GDM1 (cell line): ENCODE measurements around the gene RHBDL1.
A peak's percentile ranks its signal among the peaks of the same experiment; 100 is the strongest.
"Not testable (repeated sequence)": the region's sequence is repeated elsewhere in the genome, so short reads cannot be mapped to it uniquely, and the experiment has no call there.

ENCODE experiments used
- DNase-seq: peaks from one replicate; lab custom pipeline; 2025; lab: John Stamatoyannopoulos, UW

Gene RHBDL1

DNA sequence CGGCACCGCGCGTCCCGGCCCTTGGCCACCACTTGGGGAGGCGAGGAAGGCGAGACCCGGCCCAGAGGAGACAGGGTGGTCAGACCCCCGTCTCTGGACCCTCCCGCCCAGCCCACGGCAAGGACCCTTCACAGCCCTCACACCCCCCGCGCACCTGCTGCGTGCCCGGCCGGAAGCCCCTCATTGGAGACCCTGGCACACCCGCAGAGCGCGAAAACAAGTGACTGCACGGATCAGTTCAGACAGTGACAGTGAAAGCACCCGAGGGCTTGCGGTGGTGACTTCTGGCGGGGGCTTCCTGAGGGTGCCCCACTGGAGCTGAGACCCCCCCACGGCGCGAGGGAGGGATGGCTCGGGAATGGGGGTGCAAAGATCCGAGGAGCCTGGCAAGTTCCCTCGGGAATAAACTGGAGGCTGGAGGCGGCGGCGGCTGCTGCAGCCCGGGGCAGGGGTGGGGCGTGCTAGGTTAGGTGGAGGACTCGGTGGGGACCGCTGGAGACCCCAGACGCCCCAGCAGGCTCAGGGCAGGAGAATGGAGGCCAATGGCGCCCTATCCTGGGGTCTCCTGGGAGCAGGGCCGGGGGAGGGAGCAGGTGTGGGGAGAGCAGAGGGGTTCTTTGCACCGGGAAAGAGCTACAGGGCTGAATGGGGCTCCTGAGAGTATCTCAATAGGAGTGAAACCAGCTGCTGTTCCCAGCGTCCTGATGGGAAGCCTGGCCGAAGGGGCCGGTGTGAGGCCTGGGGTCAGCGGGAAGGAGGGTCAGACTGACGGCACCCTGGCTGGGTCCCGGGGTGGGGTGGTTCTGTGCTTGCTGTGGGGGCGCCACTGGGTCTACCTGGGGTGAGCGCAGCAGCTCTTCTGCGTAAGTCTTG, 31.0 kb downstream of the RHBDL1 start:
- no peak for DNase-seq

DNA sequence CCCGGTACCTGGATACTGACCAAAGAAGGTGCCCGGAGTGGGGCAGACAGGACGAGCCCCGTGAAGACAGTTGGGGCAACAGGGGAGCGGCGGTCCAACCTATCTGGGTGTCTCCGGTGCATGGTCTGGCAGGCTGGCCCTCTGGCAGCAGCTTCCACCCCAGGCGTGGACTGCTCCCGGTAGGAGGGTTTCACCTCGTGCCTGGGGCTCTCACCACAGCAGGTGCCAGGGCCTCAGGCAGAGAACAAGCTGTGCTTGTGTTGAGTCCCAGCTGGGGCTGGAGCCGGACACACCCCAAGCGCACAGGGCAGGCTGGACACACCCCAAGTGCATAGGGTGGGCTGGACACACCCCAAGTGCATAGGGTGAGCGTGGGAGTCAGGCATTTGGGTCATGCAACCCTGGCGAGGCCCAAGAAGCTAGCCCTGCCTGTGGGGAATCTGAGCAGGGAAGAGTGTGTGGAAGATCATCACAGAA, 31.6 kb downstream of the RHBDL1 start:
- DNase-seq: no peak

DNA sequence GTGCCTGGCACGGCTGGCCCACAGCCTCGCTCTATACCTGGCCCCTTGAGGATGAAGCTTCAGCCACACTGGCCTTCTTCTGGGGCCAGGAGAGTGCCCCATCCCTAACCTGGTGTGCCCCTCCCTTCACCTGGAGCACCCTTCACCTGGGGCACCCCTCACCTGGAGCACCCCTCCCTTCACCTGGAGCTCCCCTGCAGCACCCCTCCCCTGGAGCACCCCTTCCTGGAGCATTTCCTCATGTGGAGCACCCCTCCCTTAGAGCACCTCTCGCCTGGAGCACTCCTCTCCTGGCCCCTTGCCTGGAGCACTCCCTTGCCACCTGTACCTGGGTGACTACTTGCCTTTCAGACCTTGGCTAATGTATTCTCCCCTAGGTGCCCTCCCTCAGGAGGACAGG, 32.5 kb downstream of the RHBDL1 start:
- DNase-seq: no peak

DNA sequence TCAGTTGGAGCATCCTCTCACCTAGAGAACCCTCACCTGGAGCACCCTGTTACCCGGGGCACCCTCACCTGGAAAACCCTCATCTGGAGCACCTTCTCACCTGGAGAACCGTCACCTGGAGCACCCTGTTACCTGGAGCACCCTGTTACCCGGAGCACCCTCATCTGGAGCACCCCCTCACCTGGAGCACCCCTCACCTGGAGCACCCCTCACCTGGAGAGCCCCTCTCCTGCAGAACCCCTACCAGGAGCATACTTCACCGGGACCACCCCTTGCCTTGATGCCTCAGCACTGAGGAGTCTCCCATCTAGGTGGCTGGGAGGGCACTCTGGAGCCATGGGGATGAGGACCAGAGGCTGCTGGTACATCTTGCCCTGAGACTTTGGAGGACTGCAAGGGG, 33.5 kb downstream of the RHBDL1 start:
- DNase-seq: no peak

DNA sequence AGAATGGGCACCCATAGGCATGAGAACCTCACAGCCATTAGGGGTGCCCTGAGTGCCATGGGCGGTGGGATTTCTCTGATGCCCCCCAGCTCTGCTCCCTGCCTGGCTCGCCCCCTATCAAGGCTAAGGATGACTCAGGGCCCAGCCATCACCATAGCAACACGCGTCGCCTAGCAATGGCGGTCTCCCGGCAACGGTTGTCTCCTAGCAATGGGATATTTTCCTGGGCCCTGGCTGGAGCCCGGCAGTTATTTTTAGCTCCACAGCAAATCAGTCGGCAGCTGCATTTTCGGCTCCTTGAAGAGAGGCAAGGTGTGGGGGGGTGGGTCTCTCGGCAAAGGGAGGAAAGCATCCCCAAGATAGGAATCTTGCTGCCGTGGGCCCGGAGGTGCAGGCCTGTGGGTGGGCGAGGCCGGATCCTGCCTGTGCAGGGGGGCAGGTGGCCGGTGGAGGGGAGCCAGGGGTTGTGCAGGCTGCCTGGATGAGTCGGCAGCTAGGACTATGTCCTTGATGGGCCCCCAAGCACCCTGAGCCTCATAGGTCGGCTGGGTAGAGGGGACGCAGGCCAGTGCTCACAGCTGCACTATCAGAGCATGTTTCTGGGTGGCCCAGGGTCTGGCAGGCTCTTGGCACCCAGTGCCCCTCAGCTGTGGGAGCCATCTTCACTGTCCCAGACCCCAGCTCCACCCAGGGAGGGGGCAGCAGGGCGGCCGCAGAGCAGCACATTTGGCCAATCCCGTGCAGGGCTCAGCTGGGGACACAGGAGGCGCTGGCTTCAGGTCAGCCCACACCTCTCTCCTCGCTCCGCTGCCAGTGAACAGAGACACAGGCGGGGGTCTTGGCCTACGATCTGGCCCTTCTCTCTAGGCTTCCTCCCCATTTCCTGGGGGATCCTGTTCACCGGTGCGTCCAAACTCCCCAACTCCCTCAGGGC, 34.4 kb downstream of the RHBDL1 start:
- DNase-seq: no peak

DNA sequence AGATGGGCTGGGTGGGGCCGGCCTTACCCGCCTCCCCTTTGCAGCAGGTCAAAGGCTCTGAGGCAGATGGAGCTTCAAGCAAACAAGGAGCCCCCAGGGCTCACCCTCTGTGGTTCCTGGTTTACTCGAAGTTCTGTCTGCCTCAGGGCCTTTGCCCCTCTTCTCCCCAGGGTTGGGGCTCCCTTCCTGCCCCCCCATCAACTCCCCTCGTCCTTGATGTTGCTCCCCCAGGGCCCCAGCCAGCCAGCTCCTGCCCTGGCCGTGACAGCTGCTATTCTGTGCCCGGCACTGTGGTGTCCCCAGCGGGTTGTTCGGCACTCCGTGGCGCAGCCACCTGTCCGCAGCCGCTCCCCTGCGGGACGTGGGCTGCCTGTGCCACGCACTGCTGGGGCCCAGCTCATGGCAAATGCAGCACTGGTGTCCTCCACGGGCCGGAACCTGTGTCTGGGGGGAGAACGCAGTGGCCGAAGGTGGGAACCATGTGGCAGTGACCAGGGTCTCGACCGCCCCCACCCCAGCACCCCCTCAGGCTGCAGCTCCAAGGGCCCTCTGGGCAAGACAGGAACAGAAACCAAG, 35.1 kb downstream of the RHBDL1 start:
- no peak for DNase-seq

DNA sequence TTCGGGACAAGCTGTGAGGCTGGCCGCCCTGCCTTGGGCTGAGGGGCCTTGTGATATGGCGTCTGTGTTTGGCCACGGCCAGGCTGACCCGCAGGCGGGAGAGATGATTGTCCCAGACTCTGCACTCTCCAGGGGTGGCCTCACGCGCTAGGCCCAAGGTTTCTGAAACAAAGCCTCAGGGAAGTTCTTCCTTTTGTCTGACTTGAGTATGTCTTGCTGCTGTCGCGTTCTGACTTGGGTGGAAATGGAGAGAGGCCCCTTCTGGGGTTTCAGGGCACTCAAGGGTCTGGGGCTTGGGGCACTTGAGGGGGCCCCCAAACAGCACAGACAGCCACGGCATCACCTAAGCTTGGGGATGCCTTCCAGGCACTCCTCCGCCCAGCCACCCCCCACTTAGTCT, 35.6 kb downstream of the RHBDL1 start:
- no peak for DNase-seq

DNA sequence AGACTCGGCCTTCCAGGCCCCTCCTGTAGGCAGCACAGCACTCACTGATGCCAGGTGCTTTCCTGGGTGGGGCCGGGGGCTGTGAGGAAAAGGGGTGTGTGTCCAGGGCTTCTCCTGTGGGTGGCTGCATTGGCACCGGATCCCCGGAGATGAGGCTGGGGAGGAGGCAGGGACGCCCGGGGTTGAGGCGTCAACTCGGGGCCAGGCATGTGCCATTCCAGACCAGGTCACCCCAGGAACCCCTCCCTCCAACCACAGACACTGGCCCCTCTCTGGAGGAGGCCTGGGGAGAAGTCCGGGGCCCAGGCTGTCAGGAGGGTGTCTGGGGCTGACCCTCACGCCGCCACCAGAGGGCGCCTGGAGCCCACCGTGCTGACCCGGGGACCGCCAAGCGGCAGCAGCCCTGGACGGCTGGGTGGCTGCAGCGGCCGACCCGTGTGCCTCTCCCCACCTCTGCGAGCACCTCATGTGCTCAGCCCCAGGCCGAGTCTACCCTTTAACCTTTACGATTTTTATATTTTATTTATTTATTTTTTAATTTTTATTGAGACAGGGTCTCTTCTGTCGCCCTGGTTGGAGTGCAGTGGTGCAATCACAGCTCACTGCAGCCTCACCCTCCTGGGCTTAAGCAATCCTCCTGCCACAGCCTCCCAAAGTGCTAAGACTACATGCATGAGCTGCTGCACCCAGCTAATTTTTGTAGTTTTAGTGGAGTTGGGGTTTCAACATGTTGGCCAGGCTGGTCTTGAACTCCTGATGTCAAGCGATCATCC, 36.3 kb downstream of the RHBDL1 start:
- DNase-seq: peak; percentile 54

DNA sequence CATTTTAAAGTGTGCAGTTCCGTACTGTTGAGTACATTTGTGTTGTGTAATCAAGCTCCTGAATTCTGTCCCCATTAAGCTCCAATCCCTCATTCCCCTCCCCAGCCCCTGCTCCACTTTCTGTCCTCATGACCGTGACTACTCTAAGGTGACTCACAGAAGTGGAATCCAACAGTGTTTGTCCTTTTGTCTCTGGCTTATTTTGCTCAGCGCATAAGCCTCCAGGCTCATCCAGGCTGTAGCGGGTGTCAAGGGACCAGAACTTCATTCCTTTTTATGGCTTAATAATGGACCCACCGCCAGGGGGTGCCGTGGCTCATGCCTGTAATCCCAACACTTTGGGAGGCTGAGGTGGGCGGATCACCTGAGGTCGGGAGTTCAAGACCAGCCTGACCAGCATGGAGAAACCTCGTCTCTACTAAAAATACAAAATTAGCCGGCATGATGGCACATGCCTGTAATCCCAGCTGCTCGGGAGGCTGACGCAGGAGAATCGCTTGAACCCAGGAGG, 37.3 kb downstream of the RHBDL1 start:
- not testable (repeated sequence) for DNase-seq

DNA sequence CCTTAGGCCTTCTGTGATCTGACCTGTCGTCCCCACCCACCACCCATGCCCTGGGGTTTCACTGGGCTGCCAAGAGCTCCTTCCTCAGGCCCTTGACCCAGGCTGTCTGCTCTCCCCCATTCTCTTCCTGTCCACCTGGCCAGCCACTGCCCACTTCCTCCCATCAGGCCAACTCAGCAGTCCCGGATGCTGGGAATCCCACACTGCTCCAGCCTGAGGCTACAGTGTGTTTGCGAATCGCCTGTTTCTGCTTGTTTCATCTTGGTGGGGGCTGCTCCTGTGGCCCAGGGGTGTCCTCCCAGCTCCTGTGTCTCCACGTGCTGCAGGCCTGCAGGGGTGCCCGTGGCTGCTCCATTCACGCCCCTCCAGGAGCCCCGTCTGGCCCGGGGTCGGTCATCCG, 38.6 kb downstream of the RHBDL1 start:
- no peak for DNase-seq

DNA sequence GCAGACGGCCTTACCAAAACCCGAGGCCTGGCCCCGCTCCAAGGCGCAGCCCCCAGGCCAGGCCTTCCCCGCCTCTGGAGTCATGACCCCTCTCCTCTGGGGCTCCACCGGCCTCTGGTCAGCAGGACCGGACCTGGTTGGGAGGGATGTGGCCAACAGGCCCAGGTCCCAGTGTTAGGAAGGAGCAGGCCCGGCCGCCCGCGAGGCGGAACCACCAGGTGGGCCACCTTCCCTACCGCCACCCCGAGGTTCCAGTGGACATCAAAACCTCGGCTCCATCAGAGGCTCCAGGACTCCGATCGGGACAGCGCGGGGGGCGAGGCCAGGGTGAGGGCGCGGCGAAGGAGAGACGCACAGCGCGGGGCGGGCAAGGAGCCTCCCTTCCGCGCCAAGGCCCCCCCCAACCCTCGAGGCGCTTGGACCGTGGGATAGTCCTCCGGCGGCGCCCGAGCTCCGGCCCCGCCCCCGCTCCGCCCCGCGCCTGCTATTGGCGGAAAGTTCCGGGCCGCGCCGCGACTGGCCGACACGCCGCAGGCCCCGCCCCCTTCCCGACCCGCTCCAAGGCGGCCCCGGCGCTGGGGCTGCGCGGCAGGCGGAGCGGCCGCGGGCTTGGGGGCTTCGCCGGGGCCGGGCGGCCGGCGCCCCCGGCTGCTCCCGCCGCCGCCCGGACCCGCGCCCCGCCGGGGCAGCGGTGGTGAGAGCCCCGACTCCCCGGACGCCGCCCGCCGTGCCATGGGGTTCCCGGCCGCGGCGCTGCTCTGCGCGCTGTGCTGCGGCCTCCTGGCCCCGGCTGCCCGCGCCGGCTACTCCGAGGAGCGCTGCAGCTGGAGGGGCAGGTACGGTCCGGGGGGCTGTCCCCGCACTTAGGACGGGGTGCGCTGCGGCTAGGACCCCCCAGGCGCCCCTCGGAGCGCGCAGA, 39.3 kb downstream of the RHBDL1 start, which contains the start of gene METRN:
Gene METRN (plus strand): TSS at position 561 of the 919 bp plus-strand sequence. CDS start 172 bp downstream, at position 733.
- DNase-seq: peak; percentile 77

DNA sequence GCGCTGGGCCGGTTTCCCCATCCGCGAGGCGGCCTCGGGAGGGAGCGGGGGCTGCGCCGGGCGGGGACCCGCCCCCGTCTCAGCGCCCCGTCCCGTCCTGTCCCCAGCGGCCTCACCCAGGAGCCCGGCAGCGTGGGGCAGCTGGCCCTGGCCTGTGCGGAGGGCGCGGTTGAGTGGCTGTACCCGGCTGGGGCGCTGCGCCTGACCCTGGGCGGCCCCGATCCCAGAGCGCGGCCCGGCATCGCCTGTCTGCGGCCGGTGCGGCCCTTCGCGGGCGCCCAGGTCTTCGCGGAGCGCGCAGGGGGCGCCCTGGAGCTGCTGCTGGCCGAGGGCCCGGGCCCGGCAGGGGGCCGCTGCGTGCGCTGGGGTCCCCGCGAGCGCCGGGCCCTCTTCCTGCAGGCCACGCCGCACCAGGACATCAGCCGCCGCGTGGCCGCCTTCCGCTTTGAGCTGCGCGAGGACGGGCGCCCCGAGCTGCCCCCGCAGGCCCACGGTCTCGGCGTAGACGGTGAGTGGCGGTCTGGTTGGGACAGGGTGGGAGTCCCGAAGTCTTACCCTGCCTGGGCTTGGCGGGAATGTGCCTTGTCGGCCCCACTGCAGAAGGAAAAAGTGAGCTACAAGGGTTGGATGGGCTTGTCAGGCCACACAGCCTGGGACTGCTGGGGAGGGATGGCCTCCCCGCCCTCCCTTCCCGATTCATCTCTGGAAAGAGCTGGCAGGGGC, 40.2 kb downstream of the RHBDL1 start:
- DNase-seq: no peak

DNA sequence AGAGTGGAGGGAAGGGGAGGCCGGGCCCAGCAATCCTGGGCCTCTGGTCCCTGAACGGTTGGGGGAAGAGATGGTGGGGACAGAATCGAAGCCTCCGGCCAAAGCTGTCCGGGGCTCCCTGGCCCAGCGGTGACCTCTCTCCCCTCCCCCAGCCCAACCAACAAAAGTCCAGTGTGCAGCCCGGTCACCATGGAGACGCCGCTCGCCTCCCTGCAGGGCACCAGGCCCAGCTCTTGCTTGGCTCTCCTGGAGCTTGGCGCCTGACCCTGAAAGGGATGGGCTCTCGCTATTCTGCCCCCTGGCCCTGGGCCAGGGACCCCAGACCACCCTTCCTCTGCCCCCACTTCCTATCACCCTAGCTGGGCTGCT, 40.7 kb downstream of the RHBDL1 start:
- no peak for DNase-seq

DNA sequence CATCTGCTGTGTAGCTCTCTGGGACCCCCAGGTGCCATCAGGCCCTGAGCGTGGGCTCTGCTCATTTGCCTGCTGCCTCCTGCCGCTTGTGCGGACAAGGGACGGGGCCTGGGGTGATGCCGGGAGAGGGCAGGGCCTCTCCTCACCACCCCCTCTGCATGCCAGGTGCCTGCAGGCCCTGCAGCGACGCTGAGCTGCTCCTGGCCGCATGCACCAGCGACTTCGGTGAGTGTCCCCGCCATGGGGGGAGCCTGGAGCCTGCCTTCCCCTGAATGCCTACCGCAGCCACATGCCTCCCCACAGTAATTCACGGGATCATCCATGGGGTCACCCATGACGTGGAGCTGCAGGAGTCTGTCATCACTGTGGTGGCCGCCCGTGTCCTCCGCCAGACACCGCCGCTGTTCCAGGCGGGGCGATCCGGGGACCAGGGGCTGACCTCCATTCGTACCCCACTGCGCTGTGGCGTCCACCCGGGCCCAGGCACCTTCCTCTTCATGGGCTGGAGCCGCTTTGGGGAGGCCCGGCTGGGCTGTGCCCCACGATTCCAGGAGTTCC, 41.4 kb downstream of the RHBDL1 start:
- DNase-seq: no peak

DNA sequence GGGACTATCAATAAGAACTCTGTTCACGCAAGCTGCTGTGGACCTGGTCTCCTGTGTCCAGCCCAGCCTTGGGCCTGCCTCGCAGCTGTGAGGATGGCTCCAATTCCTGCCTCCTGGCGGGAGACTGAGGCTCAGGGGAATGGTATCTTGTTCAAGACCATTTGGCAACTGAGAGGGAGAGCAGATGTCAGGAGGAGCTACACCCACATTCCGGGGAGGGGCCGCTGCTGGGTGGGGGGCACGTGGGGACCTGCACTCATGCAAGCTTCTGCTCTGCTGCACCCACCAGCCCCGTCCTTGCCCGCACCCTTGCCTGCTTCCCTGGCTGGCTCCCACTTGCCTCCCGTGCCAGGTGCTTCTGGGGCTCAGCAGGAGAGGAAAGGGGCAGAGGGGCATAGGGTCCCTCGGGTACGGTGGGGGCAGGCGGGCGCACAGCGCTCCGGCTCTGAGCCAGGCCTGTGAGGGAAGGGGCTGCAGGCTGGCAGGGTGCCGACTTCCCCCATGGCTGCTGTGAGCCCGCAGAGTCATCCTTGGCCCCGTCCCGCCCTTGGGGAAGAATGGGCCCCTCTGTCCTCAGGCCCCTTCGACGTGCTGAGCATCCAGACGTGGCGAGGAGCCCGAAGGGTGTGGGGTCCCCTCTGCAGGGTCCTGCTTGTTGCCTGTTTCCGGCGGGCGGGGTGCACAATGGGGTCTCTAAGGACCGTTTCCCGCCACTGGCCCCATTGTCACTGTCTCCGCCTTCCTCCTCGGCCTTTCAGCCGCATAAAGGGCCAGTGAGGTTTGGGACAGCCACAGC, 42.2 kb downstream of the RHBDL1 start:
- DNase-seq: no peak

DNA sequence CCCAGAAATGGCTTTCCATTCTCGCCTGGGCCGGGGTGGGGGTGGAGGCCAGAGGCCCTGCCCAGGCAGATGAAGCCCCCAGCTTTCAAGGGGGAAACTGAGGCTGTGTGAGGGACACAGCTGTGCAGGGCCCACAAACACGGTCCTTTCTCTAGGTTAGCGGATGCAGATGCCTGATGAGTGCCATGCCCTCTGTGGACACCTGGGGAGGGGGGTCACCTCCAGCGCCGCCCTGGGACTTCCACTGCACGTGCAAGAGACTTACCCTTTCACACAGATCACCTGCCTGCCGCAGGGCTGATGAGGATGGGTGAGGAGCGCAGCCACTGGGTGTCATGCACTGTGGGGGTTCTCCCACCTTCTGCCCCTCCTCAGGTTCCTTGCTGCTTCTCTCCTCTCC, 42.9 kb downstream of the RHBDL1 start:
- DNase-seq: no peak

DNA sequence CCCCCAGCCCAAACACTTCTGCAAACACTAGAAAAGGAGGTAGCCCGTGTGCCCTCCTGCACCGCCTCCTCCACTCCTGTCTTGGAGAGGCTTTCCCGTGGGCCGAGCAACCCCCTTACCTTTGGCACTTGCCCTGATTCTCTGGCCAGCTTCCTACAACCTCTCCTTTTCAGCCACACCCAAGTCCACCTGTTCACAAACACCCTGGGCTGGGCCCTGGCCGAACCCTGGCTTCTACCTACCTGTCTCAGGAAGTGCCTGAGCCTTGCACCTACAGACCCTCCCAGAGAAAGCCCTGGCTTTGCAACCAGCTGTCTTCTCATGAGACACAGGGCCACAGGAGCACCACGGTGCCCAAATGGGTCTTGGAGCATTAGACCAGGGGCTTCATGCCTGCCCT, 43.5 kb downstream of the RHBDL1 start:
- no peak for DNase-seq

DNA sequence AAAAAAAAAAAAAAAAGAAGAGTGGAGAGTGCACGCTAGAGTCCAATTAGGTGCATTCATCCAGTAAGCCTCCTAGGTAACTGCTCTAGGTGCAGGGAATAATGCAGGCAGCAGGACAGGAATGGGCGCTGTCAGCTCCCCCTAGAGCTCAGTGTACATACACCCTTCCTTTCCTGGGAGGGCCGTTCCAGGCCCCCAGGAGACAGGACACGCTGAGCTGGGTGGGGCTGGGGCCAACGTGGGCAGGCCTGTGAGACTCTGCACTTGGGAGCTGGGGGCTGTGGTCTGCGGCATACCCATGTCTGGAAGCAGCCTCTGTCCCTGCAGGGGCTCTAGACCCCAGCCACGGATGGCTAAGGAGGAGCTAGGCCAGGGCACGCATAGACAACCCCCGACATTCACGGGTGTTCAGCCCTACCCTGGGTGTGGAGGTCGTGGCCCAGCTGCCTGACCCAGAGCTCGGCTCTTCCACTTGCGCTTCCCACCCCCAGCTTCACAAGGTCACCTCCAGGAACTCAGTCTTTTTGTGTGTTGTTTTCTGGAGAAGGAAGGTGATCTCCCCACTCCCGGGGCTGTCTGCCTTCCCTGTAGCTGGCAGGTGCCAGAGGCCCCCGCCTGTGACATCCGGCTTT, 44.5 kb downstream of the RHBDL1 start:
- no peak for DNase-seq
